Body of pancreas (tissue), 4 donors: ENCODE measurements around the gene FOXP1.

ENCODE experiments used
- POLR2A ChIP-seq, 3 donors: fragments of 450-650 bp; IDR thresholded peaks; one replicate each; pipeline ENCODE4 v1.6.1; 2016; ENCODE audit warnings: antibody characterized with exemption in 3 of 3, mild to moderate bottlenecking in 2 of 3
- TF ChIP-seq, protein P1 (sequence below), 7 experiments: fragments of 450-650 bp in 4 of 7; fragments of 200-600 bp in 3 of 7; sonication (generic) in 3 of 7; IDR thresholded peaks; one replicate each; pipeline ENCODE4 v1.5.1; 2016 to 2019; ENCODE audit warnings: antibody characterized with exemption in 7 of 7

- TF ChIP-seq, protein P1, sequence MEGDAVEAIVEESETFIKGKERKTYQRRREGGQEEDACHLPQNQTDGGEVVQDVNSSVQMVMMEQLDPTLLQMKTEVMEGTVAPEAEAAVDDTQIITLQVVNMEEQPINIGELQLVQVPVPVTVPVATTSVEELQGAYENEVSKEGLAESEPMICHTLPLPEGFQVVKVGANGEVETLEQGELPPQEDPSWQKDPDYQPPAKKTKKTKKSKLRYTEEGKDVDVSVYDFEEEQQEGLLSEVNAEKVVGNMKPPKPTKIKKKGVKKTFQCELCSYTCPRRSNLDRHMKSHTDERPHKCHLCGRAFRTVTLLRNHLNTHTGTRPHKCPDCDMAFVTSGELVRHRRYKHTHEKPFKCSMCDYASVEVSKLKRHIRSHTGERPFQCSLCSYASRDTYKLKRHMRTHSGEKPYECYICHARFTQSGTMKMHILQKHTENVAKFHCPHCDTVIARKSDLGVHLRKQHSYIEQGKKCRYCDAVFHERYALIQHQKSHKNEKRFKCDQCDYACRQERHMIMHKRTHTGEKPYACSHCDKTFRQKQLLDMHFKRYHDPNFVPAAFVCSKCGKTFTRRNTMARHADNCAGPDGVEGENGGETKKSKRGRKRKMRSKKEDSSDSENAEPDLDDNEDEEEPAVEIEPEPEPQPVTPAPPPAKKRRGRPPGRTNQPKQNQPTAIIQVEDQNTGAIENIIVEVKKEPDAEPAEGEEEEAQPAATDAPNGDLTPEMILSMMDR (IDR thresholded peaks at IDR 0.05) = no peak
- TF ChIP-seq POLR2A (IDR thresholded peaks at IDR 0.05) = no peak
These were observed 338.6 kb downstream of the FOXP1 start for GRCh38 chr3:71244826-71245488.
